NCI-H187 treated with DMSO at 0.1 percent for 48 hours (cell line): ENCODE data around the gene MPRIP.

Experiments
- DNase-seq: peaks from one replicate; lab custom pipeline; 2025; lab: John Stamatoyannopoulos, UW

MPRIP gene

DNA sequence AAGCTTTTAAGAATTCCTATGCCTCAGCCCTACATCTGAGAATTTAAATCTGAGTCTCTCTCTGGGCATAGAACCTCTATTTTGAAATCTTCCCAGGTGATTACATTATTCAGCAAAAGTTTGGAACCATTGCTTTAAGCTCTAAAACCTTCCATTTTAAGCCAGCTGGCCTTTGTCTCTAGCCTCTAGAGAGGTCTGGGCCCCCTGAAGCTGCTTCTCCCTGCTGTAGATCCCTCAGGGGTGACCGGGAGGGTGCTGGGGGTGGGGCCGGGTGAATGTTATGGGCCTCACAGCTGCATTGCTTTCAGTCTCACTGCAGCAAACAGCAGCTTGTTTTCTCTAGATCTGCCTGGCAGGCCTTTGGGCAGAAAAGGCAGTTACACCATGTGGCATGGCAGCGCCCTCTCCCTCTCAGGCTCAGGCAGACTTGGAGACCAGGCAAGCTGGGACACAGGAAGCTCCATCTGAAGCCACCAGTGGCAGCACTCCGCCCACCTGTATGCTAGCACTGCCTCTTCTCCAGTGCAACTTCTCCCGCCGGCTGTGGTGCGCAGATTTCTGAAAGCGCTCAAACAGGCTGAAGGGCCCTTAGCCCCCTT, 66.3 kb downstream of the MPRIP start:
- no peak for DNase-seq

DNA sequence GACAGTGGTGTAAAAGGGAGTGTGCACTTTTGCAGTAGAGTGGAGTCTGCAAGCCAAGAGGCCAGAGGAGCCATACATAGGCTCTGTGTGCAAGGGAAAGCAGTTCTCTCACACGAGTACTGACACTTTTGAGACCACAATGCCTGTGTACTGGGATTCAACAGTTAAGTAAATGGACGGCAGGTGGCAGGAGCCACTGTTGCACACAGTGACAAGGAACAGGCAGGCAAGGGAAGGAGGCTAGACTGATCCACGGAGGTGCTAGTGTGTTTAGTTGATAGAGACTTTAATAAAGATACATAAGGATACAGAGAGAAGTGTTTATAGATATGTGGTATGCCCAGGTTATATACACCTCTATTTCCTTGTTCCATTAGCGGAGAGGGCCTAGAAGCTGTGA, 67.0 kb downstream of the MPRIP start:
- no peak for DNase-seq

- no peak for DNase-seq
Measured at GRCh38 chr17:17109907-17110306, 67.7 kb downstream of the MPRIP start.

DNA sequence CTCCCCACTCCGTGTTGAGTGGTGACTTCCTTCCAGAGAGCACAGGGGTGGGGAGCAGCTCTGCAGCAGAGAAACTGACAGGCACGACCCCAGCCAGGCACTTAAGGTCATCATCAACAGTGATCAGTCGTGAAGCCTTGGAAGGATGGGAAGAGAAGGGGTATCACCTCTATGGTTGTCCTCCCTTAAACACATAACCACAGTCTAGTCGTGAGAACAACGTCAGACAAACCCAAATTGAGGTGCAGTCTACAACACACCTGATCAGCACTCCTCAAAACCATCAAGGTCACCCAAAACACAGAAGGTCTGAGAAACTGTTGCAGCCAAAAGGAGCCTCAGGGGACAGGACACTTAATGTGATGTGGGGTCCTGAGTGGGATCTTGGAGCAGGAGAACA, 68.3 kb downstream of the MPRIP start:
- DNase-seq = no peak

GRCh38 chr17:17111401-17112393, 69.4 kb downstream of the MPRIP start:
- no peak for DNase-seq

- DNase-seq = no peak
Measured at GRCh38 chr17:17112628-17113200, 70.5 kb downstream of the MPRIP start.

DNA sequence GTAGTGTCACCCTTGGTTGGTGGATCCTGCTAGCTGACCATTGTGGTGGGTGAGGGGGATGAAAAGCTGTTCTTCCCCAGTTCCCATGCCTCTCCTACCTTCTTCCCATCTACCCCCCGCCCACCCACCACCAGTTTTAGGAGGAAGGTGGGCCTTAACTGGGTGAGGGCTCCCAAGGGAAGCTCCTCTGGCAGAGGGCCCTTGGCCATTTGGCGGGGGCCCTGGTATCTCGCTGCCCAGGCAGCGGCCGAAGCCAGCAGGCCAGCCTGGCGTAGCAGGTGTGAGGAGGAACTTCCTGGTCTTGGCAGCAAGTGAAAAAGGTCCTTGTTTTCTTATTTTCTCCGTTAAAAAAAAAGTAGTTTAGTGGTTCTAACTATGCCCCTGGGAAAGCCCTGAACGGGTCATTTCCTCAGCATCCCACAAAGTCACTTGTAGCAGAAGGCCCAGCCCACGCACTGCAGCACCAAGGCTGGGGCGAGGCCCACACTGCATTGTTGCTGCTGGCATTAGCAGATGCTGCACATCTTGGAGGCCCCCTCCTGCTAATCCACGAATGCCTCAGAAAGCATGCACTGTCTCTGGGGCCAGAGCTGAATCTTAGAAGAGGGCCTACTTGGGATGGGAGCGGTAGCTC, 72.5 kb downstream of the MPRIP start:
- DNase-seq = no peak

GRCh38 chr17:17115620-17116019, 73.4 kb downstream of the MPRIP start:
- DNase-seq = no peak

- DNase-seq = no peak
Measured at GRCh38 chr17:17116406-17116805, 74.1 kb downstream of the MPRIP start.

DNA sequence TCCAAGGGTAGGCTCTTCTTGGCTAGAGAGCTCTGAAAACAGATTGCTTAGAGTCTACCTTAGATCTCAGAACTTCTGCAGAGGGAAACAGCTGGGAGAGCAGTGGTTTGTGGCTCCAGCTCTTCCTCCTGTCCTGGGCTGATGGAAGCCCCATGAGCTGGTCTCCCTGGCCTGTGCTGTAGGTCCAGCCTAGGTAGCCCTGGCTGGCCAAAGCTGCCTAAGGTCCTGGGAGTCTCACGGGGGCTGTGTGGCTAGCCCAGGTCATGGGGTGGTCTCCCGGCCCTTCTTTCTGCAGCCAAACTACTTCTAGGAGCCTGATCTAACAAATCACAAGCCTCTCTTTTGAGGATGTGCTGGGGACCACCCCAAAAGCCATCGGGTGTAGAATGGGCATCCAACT, 75.7 kb downstream of the MPRIP start:
- DNase-seq = no peak

GRCh38 chr17:17118399-17118798, 76.1 kb downstream of the MPRIP start:
- no peak for DNase-seq

DNA sequence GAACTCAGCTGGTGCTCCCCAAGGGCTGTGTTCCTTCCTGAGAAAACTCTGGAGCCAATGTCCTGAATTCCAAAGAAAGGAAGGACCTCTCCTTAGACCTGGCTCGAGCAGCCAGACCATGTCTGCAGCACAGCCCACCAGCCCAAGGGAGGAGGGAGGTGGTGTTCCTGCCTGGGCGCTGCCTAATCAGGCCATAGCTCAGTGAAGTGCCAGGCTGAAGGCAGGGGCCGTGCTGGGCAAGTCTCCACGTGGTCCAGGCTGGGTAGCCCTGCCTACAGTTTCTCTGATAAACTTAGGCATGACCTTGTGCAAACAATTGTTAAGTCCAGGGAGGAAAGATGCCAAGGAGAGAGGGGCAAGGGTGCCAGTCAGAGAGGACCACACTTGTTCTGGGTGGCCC, 76.8 kb downstream of the MPRIP start:
- DNase-seq = no peak

GRCh38 chr17:17119533-17119932, 77.3 kb downstream of the MPRIP start:
- DNase-seq = no peak

DNA sequence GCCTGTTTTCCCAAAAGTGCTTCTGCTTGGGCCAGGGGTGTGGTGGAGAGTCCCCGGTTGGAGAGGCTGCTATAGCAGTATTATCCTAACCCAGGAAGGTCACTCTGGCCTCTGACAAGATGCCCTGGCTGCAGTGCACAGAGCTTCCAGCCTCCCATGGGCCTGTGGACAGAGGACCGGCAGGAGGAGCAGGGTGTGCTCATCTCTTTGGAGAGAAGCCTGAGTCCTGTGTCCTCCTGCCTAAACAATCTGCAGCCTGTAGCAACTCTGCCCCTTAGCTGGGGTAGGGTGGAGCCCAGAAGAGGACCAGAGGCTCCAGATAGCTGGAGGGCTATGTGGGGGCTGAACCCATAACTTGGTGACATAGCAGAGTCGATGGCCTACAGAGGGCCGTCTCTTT, 78.0 kb downstream of the MPRIP start:
- no peak for DNase-seq

GRCh38 chr17:17120701-17121100, 78.4 kb downstream of the MPRIP start:
- no peak for DNase-seq

GRCh38 chr17:17121162-17121561, 78.9 kb downstream of the MPRIP start:
- no peak for DNase-seq

- DNase-seq = no peak
Measured at GRCh38 chr17:17122781-17123483, 80.7 kb downstream of the MPRIP start.

DNA sequence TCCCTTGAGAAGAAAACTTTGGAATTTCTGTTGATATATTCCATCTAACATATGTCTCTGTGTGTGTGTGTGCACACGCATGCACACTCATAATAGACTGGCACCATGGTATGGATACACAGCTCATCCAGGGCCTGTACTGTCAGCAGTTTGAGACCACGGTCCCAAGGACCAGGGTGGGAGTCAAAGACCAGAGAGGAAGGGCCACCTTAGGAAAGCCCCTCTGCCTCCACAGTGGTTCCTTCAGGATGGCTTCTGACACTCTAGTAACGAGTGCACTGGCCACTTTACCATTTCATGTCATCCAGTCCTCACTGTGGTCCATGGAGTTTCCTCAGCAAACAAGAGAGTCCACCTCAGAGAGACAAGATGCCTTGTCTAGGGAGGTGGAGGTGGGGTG, 82.1 kb downstream of the MPRIP start:
- no peak for DNase-seq

DNA sequence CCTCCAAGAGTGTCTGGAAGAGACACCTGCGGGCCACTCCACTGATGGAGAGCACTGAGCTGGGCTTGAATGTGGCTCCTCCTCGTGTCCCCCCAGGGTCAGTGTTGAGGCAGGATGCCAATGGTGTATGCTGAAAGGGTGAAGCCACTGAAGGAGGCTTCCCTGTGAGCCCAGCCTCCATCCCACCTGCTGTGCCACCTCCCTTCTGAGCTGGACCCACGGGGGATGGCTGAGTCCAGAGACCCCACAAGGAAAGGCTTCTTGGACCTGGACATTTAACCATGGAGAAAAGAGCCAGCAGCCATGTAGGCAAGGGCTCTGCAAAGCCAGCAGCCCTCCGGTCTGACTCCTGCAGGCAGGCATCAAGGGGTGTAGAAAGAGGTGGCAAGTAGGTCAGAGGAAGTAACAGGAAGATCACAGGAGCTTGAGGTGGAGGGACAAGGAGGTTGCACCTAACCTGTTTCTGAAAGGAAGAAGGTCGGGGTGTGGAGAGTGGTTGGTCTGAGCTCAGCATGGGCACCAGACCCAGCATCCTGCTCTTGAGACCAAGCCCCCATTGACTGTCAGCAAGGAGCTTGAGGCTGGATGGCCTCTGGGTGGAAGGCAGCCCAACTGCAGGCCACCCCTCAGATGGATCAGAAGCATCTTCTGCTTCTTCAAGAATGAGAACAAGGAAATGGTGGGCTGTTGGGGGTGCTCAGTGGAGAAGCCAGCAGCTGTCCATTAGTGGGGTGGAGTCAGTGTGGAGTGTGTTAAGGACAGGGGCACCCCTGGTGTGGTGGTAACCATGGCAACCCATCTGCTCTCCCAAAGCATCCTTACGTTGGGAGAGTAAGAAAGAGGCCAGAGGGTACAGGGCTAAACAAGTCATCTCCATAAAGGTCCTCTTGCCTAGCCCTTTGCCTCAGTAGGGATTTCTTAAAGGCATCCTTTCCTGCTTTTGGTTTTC, 83.2 kb downstream of the MPRIP start:
- DNase-seq = no peak

- DNase-seq = no peak
Measured at GRCh38 chr17:17126131-17127110, 84.2 kb downstream of the MPRIP start.
